ENCODE results near the gene IRGQ. TPM values are rescaled to one million over a fixed set of nuclear protein-coding genes. Genes with fewer than 3 reads are reported as not detected.
A peak's percentile ranks its signal among the peaks of the same experiment; 100 is the strongest.

IRGQ gene
- total RNA-seq, 4 donors from 2014 or later = 20.2 to 25.8 (median 23.6) TPM

- no peak overlapping the region for H3K4me3 ChIP-seq
- H3K9me3 ChIP-seq = no peaks in the 10 kb centered on the region
- in situ Hi-C loops (cut with MboI; ENCODE audit: low sequenced_read_pairs in 4 of 4) (no loop called here), intact Hi-C loops (cut with DNase I; ENCODE audit: low total_unique reads) (loop anchor here (5.0 kb wide), 1 partner anchor 48 kb away; the partner anchor contains the start of gene ZNF428)
- ATAC-seq (no peak), DNase-seq (no peak)
- no peaks in the 10 kb centered on the region for H3K27me3 ChIP-seq
- TF ChIP-seq POLR2A (IDR thresholded peaks at IDR 0.05) = no peak
- peaks cover 0 to 8% of the 10 kb centered on the region in 2 donors for H3K36me3 ChIP-seq
- H3K27ac ChIP-seq = no peak overlapping the region
- peaks cover 4 to 8% of the 10 kb centered on the region in 2 donors for H3K4me1 ChIP-seq
These were observed 26.3 kb downstream of the IRGQ start for GRCh38 chr19:43569657-43570056.

DNA sequence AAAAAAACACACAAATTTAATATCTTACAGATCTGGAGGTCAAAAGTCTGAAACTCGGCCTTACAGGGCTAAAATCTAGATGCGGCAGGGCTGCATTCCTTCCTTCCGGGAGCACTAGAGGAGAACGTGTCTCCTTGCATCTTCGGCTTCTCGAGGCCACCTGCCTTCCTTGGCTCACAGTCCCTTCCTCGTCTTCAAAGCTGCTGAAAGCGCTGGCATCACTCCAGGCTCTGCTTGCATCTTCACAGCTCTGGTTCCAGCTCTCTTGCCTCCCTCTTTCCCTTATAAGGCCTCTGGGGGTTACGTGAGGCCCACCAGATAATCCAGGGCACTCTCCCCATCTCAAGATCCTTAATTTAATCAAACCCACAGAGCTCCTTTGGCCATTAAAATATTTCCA, 31.1 kb downstream of the IRGQ start:
- H3K4me1 ChIP-seq = peaks cover 6 to 12% of the 10 kb centered on the region in 2 donors
- ATAC-seq = no peak
- H3K27ac ChIP-seq = no peak overlapping the region
- H3K4me3 ChIP-seq = no peak overlapping the region
- in situ Hi-C loops (cut with MboI; ENCODE audit: low sequenced_read_pairs in 4 of 4) = no loop called here
- no peaks in the 10 kb centered on the region for H3K9me3 ChIP-seq
- H3K36me3 ChIP-seq = peaks cover 0 to 15% of the 10 kb centered on the region in 2 donors
- no peaks in the 10 kb centered on the region for H3K27me3 ChIP-seq
- TF ChIP-seq CTCF (IDR thresholded peaks at IDR 0.05 in 4 of 5, conservative IDR thresholded peaks at IDR 0.05 in 1 of 5) = no peak
- TF ChIP-seq POLR2A (IDR thresholded peaks at IDR 0.05) = no peak
- no peak for DNase-seq
- intact Hi-C loops (cut with DNase I; ENCODE audit: low total_unique reads) = no loop called here

DNA sequence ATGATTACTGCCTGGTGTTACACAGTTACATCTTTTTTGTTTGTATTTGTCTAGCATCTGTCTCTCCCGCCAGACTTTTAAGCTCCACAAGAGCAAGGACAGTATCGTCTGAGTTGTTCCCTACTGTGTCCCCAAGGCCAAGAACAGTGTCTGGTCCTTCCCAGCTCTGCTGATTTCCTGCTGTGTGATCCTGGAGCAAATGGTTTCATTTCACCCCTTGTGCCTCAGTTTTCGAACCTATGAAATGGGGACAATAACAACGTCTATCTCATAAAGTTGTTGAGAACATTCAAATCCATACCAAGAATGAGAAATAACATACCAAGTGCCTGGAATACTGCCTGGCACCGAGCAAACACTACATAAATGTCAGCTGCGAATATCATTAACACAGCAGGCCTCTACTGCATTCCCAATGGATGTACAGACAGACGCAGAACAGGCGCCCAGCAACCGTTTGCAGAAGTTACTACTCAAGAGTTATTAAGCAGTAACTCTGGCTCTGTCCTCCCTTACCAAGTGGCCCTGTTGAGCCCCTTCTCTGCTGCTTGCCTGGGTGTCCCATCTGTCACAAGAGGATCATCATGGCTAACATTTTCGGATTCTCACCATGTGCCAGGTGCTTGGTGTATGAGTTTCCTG, 32.0 kb downstream of the IRGQ start:
- Histone ChIP-seq H3K9me3 (no peaks in the 10 kb centered on the region), H3K4me3 (no peak overlapping the region), H3K27ac (no peak overlapping the region), H3K36me3 (peaks cover 0 to 18% of the 10 kb centered on the region in 2 donors), H3K4me1 (peaks cover 6 to 12% of the 10 kb centered on the region in 2 donors), H3K27me3 (no peaks in the 10 kb centered on the region)
- intact Hi-C loops (cut with DNase I; ENCODE audit: low total_unique reads) = no loop called here
- in situ Hi-C loops (cut with MboI; ENCODE audit: low sequenced_read_pairs in 4 of 4) = no loop called here
- TF ChIP-seq CTCF (IDR thresholded peaks at IDR 0.05 in 4 of 5, conservative IDR thresholded peaks at IDR 0.05 in 1 of 5) (no peak), POLR2A (IDR thresholded peaks at IDR 0.05) (no peak)
- no peak for DNase-seq
- no peak for ATAC-seq

DNA sequence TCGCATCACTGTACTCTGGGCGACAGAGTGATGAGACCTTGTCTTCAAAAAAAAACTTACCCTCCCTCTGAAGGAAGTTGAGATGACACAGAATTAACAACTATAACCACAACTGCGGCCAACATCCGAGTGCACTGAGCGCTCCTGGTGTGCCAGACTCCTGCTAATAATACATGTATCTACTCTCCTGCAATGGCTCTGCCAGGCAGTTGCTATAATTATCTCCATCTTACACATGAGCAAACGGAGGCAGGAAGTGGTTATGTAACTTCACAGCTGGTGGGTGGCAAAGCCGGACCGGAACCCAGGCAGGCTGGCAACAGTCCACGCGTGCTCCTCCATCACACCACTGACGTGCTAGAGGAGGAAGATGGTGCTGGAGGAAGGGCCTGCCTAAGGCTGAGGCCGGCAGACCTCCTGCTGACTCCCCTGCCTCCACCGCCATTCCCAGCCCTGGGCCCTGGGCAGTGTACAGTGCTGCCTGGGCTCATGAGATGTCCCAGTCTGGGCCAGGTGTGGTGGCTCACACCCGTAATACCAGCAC, 33.2 kb downstream of the IRGQ start:
- H3K4me3 ChIP-seq = no peak overlapping the region
- no peaks in the 10 kb centered on the region for H3K9me3 ChIP-seq
- DNase-seq (peak; percentile 57 to 69), ATAC-seq (peak; percentile 88 to 94)
- peaks cover 6 to 12% of the 10 kb centered on the region in 2 donors for H3K4me1 ChIP-seq
- TF ChIP-seq POLR2A (IDR thresholded peaks at IDR 0.05) (no peak), CTCF (IDR thresholded peaks at IDR 0.05 in 4 of 5, conservative IDR thresholded peaks at IDR 0.05 in 1 of 5) (no peak)
- peak overlapping the region; percentile 34 to 64 (median 58) for H3K27ac ChIP-seq
- H3K36me3 ChIP-seq = peaks cover 0 to 22% of the 10 kb centered on the region in 2 donors
- intact Hi-C loops (cut with DNase I; ENCODE audit: low total_unique reads) = no loop called here
- H3K27me3 ChIP-seq = no peaks in the 10 kb centered on the region
- in situ Hi-C loops (cut with MboI; ENCODE audit: low sequenced_read_pairs in 4 of 4) = no loop called here

DNA sequence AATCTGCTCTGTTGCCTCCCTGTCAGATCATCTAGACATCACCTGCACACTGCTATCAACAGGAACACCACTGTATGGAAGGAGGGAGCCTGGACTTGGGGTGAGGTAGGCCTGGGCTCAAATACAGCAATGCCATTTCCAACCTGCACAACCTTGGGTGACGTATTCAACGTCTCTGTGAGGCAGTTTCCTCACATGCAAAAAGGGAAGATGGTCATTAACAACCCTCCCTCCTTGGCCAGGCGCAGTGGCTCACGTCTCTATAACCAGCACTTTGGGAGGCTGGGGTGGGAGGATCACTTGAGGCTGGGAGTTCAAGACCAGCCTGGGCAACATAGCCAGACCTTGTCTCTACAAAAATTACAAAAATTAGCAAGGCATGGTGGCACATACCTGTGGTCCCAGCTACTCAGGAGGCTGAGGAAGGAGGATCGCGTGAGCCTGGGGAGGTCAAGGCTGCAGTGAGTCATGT, 33.7 kb downstream of the IRGQ start:
- H3K9me3 ChIP-seq = no peaks in the 10 kb centered on the region
- peaks cover 6 to 12% of the 10 kb centered on the region in 2 donors for H3K4me1 ChIP-seq
- H3K27me3 ChIP-seq = no peaks in the 10 kb centered on the region
- TF ChIP-seq CTCF (IDR thresholded peaks at IDR 0.05 in 4 of 5, conservative IDR thresholded peaks at IDR 0.05 in 1 of 5) (no peak), POLR2A (IDR thresholded peaks at IDR 0.05) (no peak)
- no peak for ATAC-seq
- intact Hi-C loops (cut with DNase I; ENCODE audit: low total_unique reads) (no loop called here), in situ Hi-C loops (cut with MboI; ENCODE audit: low sequenced_read_pairs in 4 of 4) (no loop called here)
- DNase-seq = no peak
- no peak overlapping the region for H3K4me3 ChIP-seq
- H3K36me3 ChIP-seq = peaks cover 0 to 22% of the 10 kb centered on the region in 2 donors
- H3K27ac ChIP-seq = peak overlapping the region; percentile 34 to 64 (median 58)

Measured in gastrocnemius medialis (tissue), 4 donors.